ENCODE measurements around the gene MICAL2.

The MICAL2 gene

GRCh38 chr11:12234221-12234620, 123.8 kb downstream of the MICAL2 start:
- Histone ChIP-seq H3K27ac (ENCODE audit: low read depth, low read length) (peak overlapping the region; percentile 97), H3K36me3 (ENCODE audit: insufficient read depth, low read length) (peaks cover 4% of the 10 kb centered on the region; the same call in 1 of the 2 replicates), H2AFZ (ENCODE audit: low read length, unreplicated experiment) (no peak overlapping the region), H3K27me3 (ENCODE audit: insufficient read depth, low read length) (no peaks in the 10 kb centered on the region), H3K4me3 (ENCODE audit: low read depth, low read length) (peak overlapping the region; percentile 23; the same call in 1 of the 2 replicates), H3K4me1 (ENCODE audit: control insufficient read depth, insufficient read depth, low read length, unreplicated experiment) (peaks cover 56% of the 10 kb centered on the region), H3K79me2 (ENCODE audit: control insufficient read depth, insufficient read depth, low read length, unreplicated experiment) (no peaks in the 10 kb centered on the region)

DNA sequence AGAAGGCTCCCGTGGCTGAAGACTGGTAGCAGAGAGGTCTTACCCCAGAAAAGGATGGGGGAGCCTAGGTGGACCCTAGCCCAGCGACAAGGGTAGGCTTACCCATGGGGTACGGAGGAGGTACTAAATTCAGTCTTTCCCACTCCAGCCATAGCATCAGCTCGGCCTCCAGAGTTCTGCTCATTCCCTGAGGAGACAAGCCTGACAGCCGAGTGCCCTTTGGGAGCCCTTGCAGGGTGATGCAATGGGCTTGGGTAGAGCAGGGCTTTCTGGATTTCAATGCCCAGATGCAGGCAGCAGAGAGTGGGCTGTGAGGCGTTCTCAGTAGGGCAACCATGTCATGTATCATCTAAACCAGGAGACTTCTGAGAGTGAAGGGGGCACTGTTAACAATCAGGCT, 124.7 kb downstream of the MICAL2 start:
- peak overlapping the region; percentile 97 for H3K27ac ChIP-seq (ENCODE audit: low read depth, low read length)
- no peaks in the 10 kb centered on the region for H3K27me3 ChIP-seq (ENCODE audit: insufficient read depth, low read length)
- H2AFZ ChIP-seq (ENCODE audit: low read length, unreplicated experiment), result no peak overlapping the region
- H3K4me3 ChIP-seq (ENCODE audit: low read depth, low read length), result no peak overlapping the region
- H3K4me1 ChIP-seq (ENCODE audit: control insufficient read depth, insufficient read depth, low read length, unreplicated experiment), result peaks cover 57% of the 10 kb centered on the region
- no peaks in the 10 kb centered on the region for H3K79me2 ChIP-seq (ENCODE audit: control insufficient read depth, insufficient read depth, low read length, unreplicated experiment)
- peaks cover 12% of the 10 kb centered on the region for H3K36me3 ChIP-seq (ENCODE audit: insufficient read depth, low read length)

DNA sequence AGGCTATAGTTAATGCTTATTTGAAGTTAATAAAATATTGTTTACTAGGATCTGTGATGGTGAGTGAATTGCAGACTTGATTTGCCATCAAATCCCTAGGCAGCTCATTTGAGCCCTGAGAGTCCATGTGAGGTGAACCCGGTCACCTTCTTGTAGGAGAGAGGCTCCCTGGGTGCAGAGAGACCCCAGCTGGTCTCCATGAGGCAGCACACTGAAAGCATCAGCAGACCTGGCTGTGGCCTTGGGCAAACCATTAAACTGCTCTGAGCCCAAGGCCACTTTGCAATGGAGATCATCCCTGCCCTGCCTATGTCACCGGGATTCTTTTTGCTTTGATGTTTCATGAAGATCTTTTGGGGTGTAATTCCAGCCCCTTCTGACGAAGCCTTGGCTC, 125.2 kb downstream of the MICAL2 start:
- no peak overlapping the region for H2AFZ ChIP-seq (ENCODE audit: low read length, unreplicated experiment)
- no peaks in the 10 kb centered on the region for H3K27me3 ChIP-seq (ENCODE audit: insufficient read depth, low read length)
- H3K4me1 ChIP-seq (ENCODE audit: control insufficient read depth, insufficient read depth, low read length, unreplicated experiment), result peaks cover 57% of the 10 kb centered on the region
- no peaks in the 10 kb centered on the region for H3K79me2 ChIP-seq (ENCODE audit: control insufficient read depth, insufficient read depth, low read length, unreplicated experiment)
- H3K27ac ChIP-seq (ENCODE audit: low read depth, low read length), result peak overlapping the region; percentile 97
- H3K36me3 ChIP-seq (ENCODE audit: insufficient read depth, low read length), result peaks cover 14% of the 10 kb centered on the region
- H3K4me3 ChIP-seq (ENCODE audit: low read depth, low read length), result no peak overlapping the region

- H3K27me3 ChIP-seq (ENCODE audit: insufficient read depth, low read length), result no peaks in the 10 kb centered on the region
- no peak overlapping the region for H2AFZ ChIP-seq (ENCODE audit: low read length, unreplicated experiment)
- H3K4me1 ChIP-seq (ENCODE audit: control insufficient read depth, insufficient read depth, low read length, unreplicated experiment), result peaks cover 57% of the 10 kb centered on the region
- peak overlapping the region; percentile 97 for H3K27ac ChIP-seq (ENCODE audit: low read depth, low read length)
- peaks cover 14% of the 10 kb centered on the region for H3K36me3 ChIP-seq (ENCODE audit: insufficient read depth, low read length)
- no peaks in the 10 kb centered on the region for H3K79me2 ChIP-seq (ENCODE audit: control insufficient read depth, insufficient read depth, low read length, unreplicated experiment)
- H3K4me3 ChIP-seq (ENCODE audit: low read depth, low read length), result no peak overlapping the region
These were observed 125.8 kb downstream of the MICAL2 start for GRCh38 chr11:12235947-12236743.

GRCh38 chr11:12236744-12237101, 126.3 kb downstream of the MICAL2 start:
- Histone ChIP-seq H3K79me2 (ENCODE audit: control insufficient read depth, insufficient read depth, low read length, unreplicated experiment) (no peaks in the 10 kb centered on the region), H3K27ac (ENCODE audit: low read depth, low read length) (0 out of 2 replicates have a peak overlapping the region, but pooled peaks have one; percentile 3), H3K4me3 (ENCODE audit: low read depth, low read length) (no peak overlapping the region), H3K27me3 (ENCODE audit: insufficient read depth, low read length) (no peaks in the 10 kb centered on the region), H2AFZ (ENCODE audit: low read length, unreplicated experiment) (no peak overlapping the region), H3K4me1 (ENCODE audit: control insufficient read depth, insufficient read depth, low read length, unreplicated experiment) (peaks cover 56% of the 10 kb centered on the region), H3K36me3 (ENCODE audit: insufficient read depth, low read length) (peaks cover 14% of the 10 kb centered on the region)

DNA sequence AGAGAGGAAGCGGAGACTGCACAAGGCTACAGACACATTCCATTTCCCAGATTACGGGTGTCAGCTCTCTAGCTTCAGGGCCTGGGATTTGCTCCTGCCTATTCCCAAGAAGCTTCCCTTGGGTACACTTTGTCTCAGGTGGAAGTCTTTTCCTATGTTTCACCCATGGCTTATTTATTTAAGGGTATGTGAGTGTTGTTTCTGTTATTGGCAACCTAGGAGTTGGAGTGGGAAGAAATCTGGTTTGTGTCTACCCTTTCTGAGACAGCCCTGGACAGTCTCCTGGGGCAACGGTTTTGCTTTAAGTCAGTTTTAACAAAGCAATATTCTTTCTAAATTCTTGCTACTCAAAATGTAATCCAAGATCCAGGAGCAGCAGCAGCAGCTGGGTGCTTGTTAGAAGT, 127.0 kb downstream of the MICAL2 start:
- Histone ChIP-seq H3K27me3 (ENCODE audit: insufficient read depth, low read length) (no peaks in the 10 kb centered on the region), H3K27ac (ENCODE audit: low read depth, low read length) (0 out of 2 replicates have a peak overlapping the region, but pooled peaks have one; percentile 3), H3K4me3 (ENCODE audit: low read depth, low read length) (no peak overlapping the region), H3K4me1 (ENCODE audit: control insufficient read depth, insufficient read depth, low read length, unreplicated experiment) (peaks cover 50% of the 10 kb centered on the region), H2AFZ (ENCODE audit: low read length, unreplicated experiment) (no peak overlapping the region), H3K36me3 (ENCODE audit: insufficient read depth, low read length) (peaks cover 14% of the 10 kb centered on the region), H3K79me2 (ENCODE audit: control insufficient read depth, insufficient read depth, low read length, unreplicated experiment) (no peaks in the 10 kb centered on the region)

GRCh38 chr11:12238420-12238819, 128.0 kb downstream of the MICAL2 start:
- H3K27ac ChIP-seq (ENCODE audit: low read depth, low read length), result no peak overlapping the region
- peaks cover 39% of the 10 kb centered on the region for H3K4me1 ChIP-seq (ENCODE audit: control insufficient read depth, insufficient read depth, low read length, unreplicated experiment)
- peaks cover 14% of the 10 kb centered on the region for H3K36me3 ChIP-seq (ENCODE audit: insufficient read depth, low read length)
- no peak overlapping the region for H3K4me3 ChIP-seq (ENCODE audit: low read depth, low read length)
- no peaks in the 10 kb centered on the region for H3K27me3 ChIP-seq (ENCODE audit: insufficient read depth, low read length)
- no peak overlapping the region for H2AFZ ChIP-seq (ENCODE audit: low read length, unreplicated experiment)
- H3K79me2 ChIP-seq (ENCODE audit: control insufficient read depth, insufficient read depth, low read length, unreplicated experiment), result no peaks in the 10 kb centered on the region

- Histone ChIP-seq H3K4me1 (ENCODE audit: control insufficient read depth, insufficient read depth, low read length, unreplicated experiment) (peaks cover 29% of the 10 kb centered on the region), H3K79me2 (ENCODE audit: control insufficient read depth, insufficient read depth, low read length, unreplicated experiment) (no peaks in the 10 kb centered on the region), H3K4me3 (ENCODE audit: low read depth, low read length) (no peak overlapping the region), H3K27ac (ENCODE audit: low read depth, low read length) (peak overlapping the region; percentile 13; the same call in 1 of the 2 replicates), H3K36me3 (ENCODE audit: insufficient read depth, low read length) (peaks cover 14% of the 10 kb centered on the region), H3K27me3 (ENCODE audit: insufficient read depth, low read length) (no peaks in the 10 kb centered on the region), H2AFZ (ENCODE audit: low read length, unreplicated experiment) (no peak overlapping the region)
These were observed 129.0 kb downstream of the MICAL2 start for GRCh38 chr11:12239396-12239795.

GRCh38 chr11:12239804-12240371, 129.5 kb downstream of the MICAL2 start:
- no peaks in the 10 kb centered on the region for H3K79me2 ChIP-seq (ENCODE audit: control insufficient read depth, insufficient read depth, low read length, unreplicated experiment)
- peaks cover 14% of the 10 kb centered on the region for H3K36me3 ChIP-seq (ENCODE audit: insufficient read depth, low read length)
- no peaks in the 10 kb centered on the region for H3K27me3 ChIP-seq (ENCODE audit: insufficient read depth, low read length)
- no peak overlapping the region for H2AFZ ChIP-seq (ENCODE audit: low read length, unreplicated experiment)
- H3K4me3 ChIP-seq (ENCODE audit: low read depth, low read length), result no peak overlapping the region
- H3K4me1 ChIP-seq (ENCODE audit: control insufficient read depth, insufficient read depth, low read length, unreplicated experiment), result peaks cover 24% of the 10 kb centered on the region
- H3K27ac ChIP-seq (ENCODE audit: low read depth, low read length), result peak overlapping the region; percentile 13; the same call in 1 of the 2 replicates

DNA sequence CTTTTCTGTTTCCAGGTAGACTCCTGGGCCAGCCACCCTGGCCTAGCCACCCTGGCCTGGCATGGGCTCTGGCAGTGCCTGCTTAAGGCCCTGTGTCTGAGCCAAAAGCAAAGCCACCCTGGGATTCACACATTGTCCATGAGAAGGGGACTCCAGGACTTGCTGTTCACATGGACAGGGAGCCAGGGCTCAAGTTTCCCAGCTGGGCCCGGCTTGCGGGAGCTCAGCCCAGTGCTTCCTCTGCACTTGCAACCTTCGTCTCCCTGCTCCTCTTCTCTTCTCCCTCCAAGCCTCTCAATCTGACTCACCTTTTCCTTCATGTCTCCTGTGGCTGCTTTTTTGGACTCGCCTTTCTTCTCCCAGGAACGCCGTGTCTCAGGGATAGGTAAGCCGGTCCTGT, 130.3 kb downstream of the MICAL2 start:
- Histone ChIP-seq H3K4me1 (ENCODE audit: control insufficient read depth, insufficient read depth, low read length, unreplicated experiment) (peaks cover 21% of the 10 kb centered on the region), H3K79me2 (ENCODE audit: control insufficient read depth, insufficient read depth, low read length, unreplicated experiment) (no peaks in the 10 kb centered on the region), H2AFZ (ENCODE audit: low read length, unreplicated experiment) (no peak overlapping the region), H3K27me3 (ENCODE audit: insufficient read depth, low read length) (no peaks in the 10 kb centered on the region), H3K36me3 (ENCODE audit: insufficient read depth, low read length) (peaks cover 14% of the 10 kb centered on the region), H3K4me3 (ENCODE audit: low read depth, low read length) (no peak overlapping the region), H3K27ac (ENCODE audit: low read depth, low read length) (no peak overlapping the region)

DNA sequence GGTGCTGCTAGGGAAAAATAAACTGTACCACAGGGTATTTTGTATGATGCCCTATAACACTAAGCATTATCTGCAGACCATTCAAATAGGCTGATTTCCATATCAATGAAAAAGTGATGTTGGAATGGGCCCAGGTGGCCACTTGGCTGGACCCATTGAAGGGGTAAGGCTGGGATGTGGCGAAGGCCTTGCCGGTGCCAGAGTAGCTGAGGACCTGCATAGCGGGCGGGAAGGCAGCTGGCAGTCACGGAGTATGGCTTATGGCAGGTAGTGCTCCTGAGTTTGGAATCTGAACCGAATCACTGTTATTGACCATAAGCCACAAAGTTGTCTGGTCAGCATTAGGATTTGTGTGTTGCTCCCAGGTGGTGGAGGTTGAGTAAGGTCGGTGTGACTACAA, 131.0 kb downstream of the MICAL2 start:
- Histone ChIP-seq H3K36me3 (ENCODE audit: insufficient read depth, low read length) (peaks cover 14% of the 10 kb centered on the region), H3K4me3 (ENCODE audit: low read depth, low read length) (no peak overlapping the region), H3K27ac (ENCODE audit: low read depth, low read length) (no peak overlapping the region), H3K4me1 (ENCODE audit: control insufficient read depth, insufficient read depth, low read length, unreplicated experiment) (peaks cover 16% of the 10 kb centered on the region), H3K79me2 (ENCODE audit: control insufficient read depth, insufficient read depth, low read length, unreplicated experiment) (no peaks in the 10 kb centered on the region), H2AFZ (ENCODE audit: low read length, unreplicated experiment) (no peak overlapping the region), H3K27me3 (ENCODE audit: insufficient read depth, low read length) (no peaks in the 10 kb centered on the region)
